Ishikawa (cell line): ENCODE results near the gene CAPN11.

ENCODE experiments used
- CEBPB ChIP-seq: IDR thresholded peaks from 2 replicates; pipeline ENCODE4 v1.6.1; 2012
- CREB1 ChIP-seq: IDR thresholded peaks from 2 replicates; pipeline ENCODE4 v1.6.1; 2012; ENCODE audit warnings: low read depth
- EGR1 ChIP-seq: IDR thresholded peaks from 2 replicates; pipeline ENCODE4 v1.6.1; 2012
- EP300 ChIP-seq: IDR thresholded peaks from 2 replicates; pipeline ENCODE4 v1.6.1; 2012; ENCODE audit warnings: borderline replicate concordance
- FOXM1 ChIP-seq: IDR thresholded peaks from 2 replicates; pipeline ENCODE4 v1.6.1; 2012; ENCODE audit warnings: low read depth, borderline replicate concordance
- NFIC ChIP-seq: IDR thresholded peaks from 2 replicates; pipeline ENCODE4 v1.6.1; 2012
- RAD21 ChIP-seq: IDR thresholded peaks from 2 replicates; pipeline ENCODE4 v1.6.1; 2012; ENCODE audit warnings: low read depth
- TAF1 ChIP-seq: IDR thresholded peaks from 2 replicates; pipeline ENCODE4 v1.6.1; 2012; ENCODE audit warnings: low read depth, mild to moderate bottlenecking
- TCF12 ChIP-seq: IDR thresholded peaks from 2 replicates; pipeline ENCODE4 v1.6.1; 2012; ENCODE audit warnings: low read depth
- TEAD4 ChIP-seq: IDR thresholded peaks from 2 replicates; pipeline ENCODE4 v1.6.1; 2012
- YY1 ChIP-seq: IDR thresholded peaks from 2 replicates; pipeline ENCODE4 v1.6.1; 2012; ENCODE audit warnings: low read depth
- ZBTB7A ChIP-seq: IDR thresholded peaks from 2 replicates; pipeline ENCODE4 v1.6.1; 2012; ENCODE audit warnings: low read depth
- TF ChIP-seq, protein P1 (sequence below): IDR thresholded peaks from 2 replicates; pipeline ENCODE4 v1.6.1; 2012
- TF ChIP-seq, protein P2 (sequence below): IDR thresholded peaks from 2 replicates; pipeline ENCODE4 v1.6.1; 2012; ENCODE audit warnings: low read depth, mild to moderate bottlenecking
- TF ChIP-seq, protein P3 (sequence below): IDR thresholded peaks from 2 replicates; pipeline ENCODE4 v1.6.1; 2012

Gene CAPN11

DNA sequence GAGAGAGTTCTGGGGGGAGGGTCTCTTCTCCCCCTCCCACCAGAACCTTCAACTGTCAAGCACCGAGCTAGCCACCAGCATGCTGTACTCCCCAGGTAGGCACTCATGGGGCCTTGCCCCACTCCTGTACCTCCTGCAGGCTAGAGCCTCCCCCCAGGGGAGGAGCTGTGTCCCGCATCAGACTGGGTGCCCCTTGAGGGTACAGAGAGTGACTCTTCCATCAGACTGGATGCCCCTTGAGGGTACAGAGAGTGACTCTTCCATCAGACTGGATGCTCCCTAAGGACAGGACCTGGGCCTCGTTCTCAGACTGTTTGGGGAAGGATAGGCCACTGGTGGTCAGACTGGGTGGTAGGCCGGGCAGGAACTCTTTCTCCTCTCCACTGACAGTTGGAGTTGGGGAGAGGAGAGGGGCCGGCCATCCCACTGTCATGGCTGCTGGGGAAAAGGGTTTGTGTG lies at the start of gene CAPN11:
Gene CAPN11, plus strand, starts transcription at position 51 of the 459 bp plus-strand sequence. Its CDS starts 29 bp downstream, at position 80.
- TF ChIP-seq, protein P1, sequence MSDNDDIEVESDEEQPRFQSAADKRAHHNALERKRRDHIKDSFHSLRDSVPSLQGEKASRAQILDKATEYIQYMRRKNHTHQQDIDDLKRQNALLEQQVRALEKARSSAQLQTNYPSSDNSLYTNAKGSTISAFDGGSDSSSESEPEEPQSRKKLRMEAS, result no peak
- TF ChIP-seq NFIC (no peak), ZBTB7A (no peak), TAF1 (no peak), FOXM1 (no peak), EGR1 (no peak), YY1 (no peak), EP300 (no peak), RAD21 (no peak), CEBPB (no peak), TEAD4 (no peak)
- TF ChIP-seq, protein P2, sequence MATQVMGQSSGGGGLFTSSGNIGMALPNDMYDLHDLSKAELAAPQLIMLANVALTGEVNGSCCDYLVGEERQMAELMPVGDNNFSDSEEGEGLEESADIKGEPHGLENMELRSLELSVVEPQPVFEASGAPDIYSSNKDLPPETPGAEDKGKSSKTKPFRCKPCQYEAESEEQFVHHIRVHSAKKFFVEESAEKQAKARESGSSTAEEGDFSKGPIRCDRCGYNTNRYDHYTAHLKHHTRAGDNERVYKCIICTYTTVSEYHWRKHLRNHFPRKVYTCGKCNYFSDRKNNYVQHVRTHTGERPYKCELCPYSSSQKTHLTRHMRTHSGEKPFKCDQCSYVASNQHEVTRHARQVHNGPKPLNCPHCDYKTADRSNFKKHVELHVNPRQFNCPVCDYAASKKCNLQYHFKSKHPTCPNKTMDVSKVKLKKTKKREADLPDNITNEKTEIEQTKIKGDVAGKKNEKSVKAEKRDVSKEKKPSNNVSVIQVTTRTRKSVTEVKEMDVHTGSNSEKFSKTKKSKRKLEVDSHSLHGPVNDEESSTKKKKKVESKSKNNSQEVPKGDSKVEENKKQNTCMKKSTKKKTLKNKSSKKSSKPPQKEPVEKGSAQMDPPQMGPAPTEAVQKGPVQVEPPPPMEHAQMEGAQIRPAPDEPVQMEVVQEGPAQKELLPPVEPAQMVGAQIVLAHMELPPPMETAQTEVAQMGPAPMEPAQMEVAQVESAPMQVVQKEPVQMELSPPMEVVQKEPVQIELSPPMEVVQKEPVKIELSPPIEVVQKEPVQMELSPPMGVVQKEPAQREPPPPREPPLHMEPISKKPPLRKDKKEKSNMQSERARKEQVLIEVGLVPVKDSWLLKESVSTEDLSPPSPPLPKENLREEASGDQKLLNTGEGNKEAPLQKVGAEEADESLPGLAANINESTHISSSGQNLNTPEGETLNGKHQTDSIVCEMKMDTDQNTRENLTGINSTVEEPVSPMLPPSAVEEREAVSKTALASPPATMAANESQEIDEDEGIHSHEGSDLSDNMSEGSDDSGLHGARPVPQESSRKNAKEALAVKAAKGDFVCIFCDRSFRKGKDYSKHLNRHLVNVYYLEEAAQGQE, result no peak
- TF ChIP-seq, protein P3, sequence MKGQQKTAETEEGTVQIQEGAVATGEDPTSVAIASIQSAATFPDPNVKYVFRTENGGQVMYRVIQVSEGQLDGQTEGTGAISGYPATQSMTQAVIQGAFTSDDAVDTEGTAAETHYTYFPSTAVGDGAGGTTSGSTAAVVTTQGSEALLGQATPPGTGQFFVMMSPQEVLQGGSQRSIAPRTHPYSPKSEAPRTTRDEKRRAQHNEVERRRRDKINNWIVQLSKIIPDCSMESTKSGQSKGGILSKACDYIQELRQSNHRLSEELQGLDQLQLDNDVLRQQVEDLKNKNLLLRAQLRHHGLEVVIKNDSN, result no peak

DNA sequence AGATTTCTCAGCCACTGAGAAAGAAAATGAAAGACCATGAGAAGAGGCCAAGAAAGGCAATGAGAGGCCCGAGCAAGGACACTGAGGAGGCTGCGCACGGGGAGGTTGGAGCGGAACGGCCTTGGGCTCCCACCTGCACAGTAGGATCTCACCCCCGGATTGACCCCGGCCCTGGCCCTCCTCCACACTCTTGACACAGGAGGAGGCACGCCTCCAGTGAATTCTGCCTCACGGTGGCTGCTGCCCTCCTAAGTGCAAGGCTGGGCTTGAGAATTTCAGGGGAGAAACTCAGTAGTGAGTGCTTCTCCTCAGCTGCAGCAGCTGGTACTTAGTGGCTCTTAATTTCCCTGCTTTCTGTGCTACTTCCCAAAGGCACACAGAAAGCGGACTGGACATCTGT lies 49.4 kb upstream of the CAPN11 start:
- TF ChIP-seq YY1, result no peak
- no peak for TF ChIP-seq ZBTB7A
- TF ChIP-seq TAF1, result no peak
- no peak for TF ChIP-seq CEBPB
- TF ChIP-seq, protein P2, result no peak
- no peak for TF ChIP-seq TEAD4
- TF ChIP-seq, protein P1, result no peak

DNA sequence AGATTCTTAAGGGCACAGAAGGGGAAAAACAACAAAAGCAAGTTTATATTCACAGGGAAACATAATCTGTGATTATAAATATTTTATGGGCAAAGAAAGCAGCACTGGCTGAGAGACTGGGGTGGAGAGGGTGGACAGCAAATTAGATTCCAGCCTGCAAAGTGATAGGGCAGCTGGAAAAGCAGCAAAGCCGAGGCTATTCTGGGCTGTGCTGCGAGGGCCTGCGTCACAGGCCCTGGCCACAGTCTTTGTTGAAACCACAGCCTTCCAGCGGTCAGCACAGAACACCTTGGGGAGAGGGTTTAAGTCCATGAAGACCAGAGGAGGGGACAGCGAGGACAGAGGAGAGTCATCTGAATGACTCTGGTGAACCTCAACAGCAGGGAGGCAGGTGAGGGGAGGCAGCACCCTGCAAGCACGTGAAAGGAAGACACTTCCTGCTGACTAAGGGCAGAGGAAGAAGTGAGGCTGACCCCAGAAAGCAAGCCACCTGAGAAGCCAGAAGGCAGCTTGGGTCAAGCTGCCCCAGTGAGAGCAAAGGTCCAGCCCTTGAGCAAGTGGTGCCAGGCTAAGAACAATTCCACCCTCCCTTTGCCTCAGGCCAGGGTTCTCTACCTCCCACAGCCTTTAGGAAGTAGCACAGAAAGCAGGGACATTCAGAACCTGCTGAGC lies 48.5 kb upstream of the CAPN11 start:
- TF ChIP-seq CEBPB (no peak), TCF12 (no peak), ZBTB7A (no peak), FOXM1 (no peak), TEAD4 (no peak), CREB1 (no peak), RAD21 (no peak)

DNA sequence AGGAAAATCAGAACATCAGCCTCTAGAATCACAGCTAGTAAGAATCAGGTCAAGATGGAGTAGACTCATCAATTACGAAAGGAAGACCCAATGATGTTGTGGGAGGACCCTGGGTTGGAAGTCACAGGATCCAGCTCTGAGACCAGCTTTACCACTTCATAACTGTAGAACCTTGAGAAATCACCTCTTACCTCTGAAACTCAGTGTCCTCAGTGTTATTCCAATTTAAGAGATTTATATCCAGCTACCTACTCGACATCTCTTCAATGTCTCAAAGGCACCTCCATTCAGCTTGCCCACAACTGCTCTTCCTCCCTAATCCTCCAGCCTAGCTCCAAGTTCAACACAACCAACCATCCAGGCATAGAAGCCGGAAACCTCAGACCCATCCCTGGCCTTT lies 47.7 kb upstream of the CAPN11 start:
- no peak for TF ChIP-seq YY1
- no peak for TF ChIP-seq CREB1
- TF ChIP-seq TCF12, result no peak
- TF ChIP-seq RAD21, result no peak
- no peak for TF ChIP-seq CEBPB
- no peak for TF ChIP-seq EP300
- TF ChIP-seq, protein P2, result no peak
- TF ChIP-seq ZBTB7A, result no peak
